Hepatocyte (in vitro differentiated cells): ENCODE results near the gene PTPRT.

Source experiments
- CTCF ChIP-seq: fragments of 200-600 bp; sonication (generic); IDR thresholded peaks from 2 replicates; pipeline ENCODE4 v1.5.1; 2016; ENCODE audit warnings: antibody characterized with exemption, mild to moderate bottlenecking; ENCODE audit not compliant: poor library complexity
- EZH2 ChIP-seq: fragments of 200-600 bp; sonication (generic); IDR thresholded peaks from 2 replicates; pipeline ENCODE4 v1.6.1; 2016; ENCODE audit warnings: antibody characterized with exemption, mild to moderate bottlenecking, borderline replicate concordance

- TF ChIP-seq CTCF (no peak), EZH2 (no peak)
Measured at GRCh38 chr20:42553374-42553773, 636.3 kb downstream of the PTPRT start.
